HepG2 (cell line): ENCODE results near the gene CENPK. TPM values are rescaled to one million over a fixed set of nuclear protein-coding genes. Genes with fewer than 3 reads are reported as not detected.

Experiments
- ATF1 ChIP-seq: IDR thresholded peaks from 2 replicates; pipeline ENCODE4 v1.6.1; 2016; ENCODE audit warnings: mild to moderate bottlenecking, control low read depth
- HOXA5 ChIP-seq: sonication (generic); formaldehyde crosslinking; IDR thresholded peaks from 2 replicates; pipeline ENCODE4 v1.4.0; 2020; ENCODE audit warnings: missing genetic modification reagents
- JUND ChIP-seq: sonication (generic); formaldehyde crosslinking; IDR thresholded peaks from 2 replicates; pipeline ENCODE4 v1.8.0; 2022; ENCODE audit warnings: mild to moderate bottlenecking, missing genetic modification reagents
- KMT2A ChIP-seq: sonication (generic); formaldehyde crosslinking; IDR thresholded peaks from 2 replicates; pipeline ENCODE4 v1.4.0; 2020; ENCODE audit warnings: missing genetic modification reagents
- MED8 ChIP-seq: sonication (generic); formaldehyde crosslinking; IDR thresholded peaks from 2 replicates; pipeline ENCODE4 v1.8.1; 2023; ENCODE audit warnings: mild to moderate bottlenecking, missing genetic modification reagents; ENCODE audit not compliant: insufficient replicate concordance
- PTBP1 ChIP-seq: fragments of 200-400 bp; formaldehyde crosslinking; IDR thresholded peaks from 2 replicates; pipeline ENCODE4 v1.6.1; 2018; ENCODE audit warnings: low read length, low read depth; ENCODE audit not compliant: poor library complexity, severe bottlenecking
- RFXANK ChIP-seq: IDR thresholded peaks from 2 replicates; pipeline ENCODE4 v1.6.1; 2016
- TBX3 ChIP-seq: fragments of 450-650 bp; IDR thresholded peaks from 2 replicates; pipeline ENCODE4 v1.6.1; 2017; ENCODE audit warnings: antibody characterized with exemption, mild to moderate bottlenecking, inconsistent platforms, borderline replicate concordance
- ZKSCAN1 ChIP-seq: fragments of 150-350 bp; IDR thresholded peaks from 2 replicates; pipeline ENCODE4 v1.6.1; 2014; ENCODE audit warnings: low read length
- ZNF143 ChIP-seq: sonication (generic); formaldehyde crosslinking; IDR thresholded peaks from 2 replicates; pipeline ENCODE4 v1.4.0; 2020; ENCODE audit warnings: missing genetic modification reagents
- ZNF431 ChIP-seq: sonication (generic); formaldehyde crosslinking; IDR thresholded peaks from 2 replicates; pipeline ENCODE4 v1.9.0; 2022; ENCODE audit warnings: missing genetic modification reagents, low read depth, mild to moderate bottlenecking, borderline replicate concordance
- ZNF607 ChIP-seq: sonication (generic); formaldehyde crosslinking; IDR thresholded peaks from 2 replicates; pipeline ENCODE4 v1.5.1; 2020; ENCODE audit warnings: missing genetic modification reagents, mild to moderate bottlenecking, borderline replicate concordance
- ZNF619 ChIP-seq: sonication (generic); formaldehyde crosslinking; IDR thresholded peaks from 2 replicates; pipeline ENCODE4 v1.4.0; 2020; ENCODE audit warnings: mild to moderate bottlenecking, missing genetic modification reagents
- ZNF674 ChIP-seq: sonication (generic); formaldehyde crosslinking; IDR thresholded peaks from 2 replicates; pipeline ENCODE4 v1.5.0; 2020; ENCODE audit warnings: low read depth, mild to moderate bottlenecking, missing genetic modification reagents
- ZNF749 ChIP-seq: sonication (generic); formaldehyde crosslinking; IDR thresholded peaks from 2 replicates; pipeline ENCODE4 v1.8.0; 2022; ENCODE audit warnings: mild to moderate bottlenecking, missing genetic modification reagents, moderate library complexity, borderline replicate concordance
- polyA plus RNA-seq, 8 experiments: library from polyadenylated mRNA; depleted of rRNA in 3 of 8; stranded (reverse) in 7 of 8; unstranded in 1 of 8; fragments of >200 nt; fragmentation: Illumina TruSeq in 4 of 8; extraction: Trizol in 4 of 8; gene quantifications; 2 replicates each; pipeline versions ENCODE4 v1.2.1 to v1.2.3, GENCODE V29; 2011 to 2016; ENCODE audit warnings: low read depth in 4 of 8, missing spikeins in 1 of 8, mixed read lengths in 1 of 8; ENCODE audit not compliant: insufficient read depth in 1 of 8
- total RNA-seq, 5 experiments: library from RNA; depleted of rRNA; stranded (reverse); fragments of >200 nt; fragmentation: Illumina TruSeq; extraction: Trizol; gene quantifications; 2 replicates each; pipeline ENCODE4 v1.2.3, GENCODE V29; 2016; ENCODE audit warnings: low read depth in 1 of 5
- TF ChIP-seq, protein P1 (sequence below): sonication (generic); formaldehyde crosslinking; conservative IDR thresholded peaks from 2 replicates; pipeline ENCODE4 v1.8.0; 2022; ENCODE audit warnings: missing genetic modification reagents
- TF ChIP-seq, protein P2 (sequence below): IDR thresholded peaks from 2 replicates; pipeline ENCODE4 v1.6.1; 2016; ENCODE audit warnings: low read depth
- TF ChIP-seq, protein P3 (sequence below): sonication (generic); formaldehyde crosslinking; IDR thresholded peaks from 2 replicates; pipeline ENCODE4 v1.5.0; 2020; ENCODE audit warnings: mild to moderate bottlenecking, missing genetic modification reagents
- TF ChIP-seq, protein P4 (sequence below): sonication (generic); formaldehyde crosslinking; IDR thresholded peaks from 2 replicates; pipeline ENCODE4 v1.8.0; 2022; ENCODE audit warnings: mild to moderate bottlenecking, missing genetic modification reagents, borderline replicate concordance
- TF ChIP-seq, protein P5 (sequence below): sonication (generic); formaldehyde crosslinking; IDR thresholded peaks from 2 replicates; pipeline ENCODE4 v1.9.0; 2022; ENCODE audit warnings: low read depth, missing genetic modification reagents

CENPK gene
- total and polyA plus RNA-seq, 2 of the 13 experiments (the other 11 are each of a cell fraction or from before 2014, with no cell fraction given): 14.3 to 54.4 TPM

DNA sequence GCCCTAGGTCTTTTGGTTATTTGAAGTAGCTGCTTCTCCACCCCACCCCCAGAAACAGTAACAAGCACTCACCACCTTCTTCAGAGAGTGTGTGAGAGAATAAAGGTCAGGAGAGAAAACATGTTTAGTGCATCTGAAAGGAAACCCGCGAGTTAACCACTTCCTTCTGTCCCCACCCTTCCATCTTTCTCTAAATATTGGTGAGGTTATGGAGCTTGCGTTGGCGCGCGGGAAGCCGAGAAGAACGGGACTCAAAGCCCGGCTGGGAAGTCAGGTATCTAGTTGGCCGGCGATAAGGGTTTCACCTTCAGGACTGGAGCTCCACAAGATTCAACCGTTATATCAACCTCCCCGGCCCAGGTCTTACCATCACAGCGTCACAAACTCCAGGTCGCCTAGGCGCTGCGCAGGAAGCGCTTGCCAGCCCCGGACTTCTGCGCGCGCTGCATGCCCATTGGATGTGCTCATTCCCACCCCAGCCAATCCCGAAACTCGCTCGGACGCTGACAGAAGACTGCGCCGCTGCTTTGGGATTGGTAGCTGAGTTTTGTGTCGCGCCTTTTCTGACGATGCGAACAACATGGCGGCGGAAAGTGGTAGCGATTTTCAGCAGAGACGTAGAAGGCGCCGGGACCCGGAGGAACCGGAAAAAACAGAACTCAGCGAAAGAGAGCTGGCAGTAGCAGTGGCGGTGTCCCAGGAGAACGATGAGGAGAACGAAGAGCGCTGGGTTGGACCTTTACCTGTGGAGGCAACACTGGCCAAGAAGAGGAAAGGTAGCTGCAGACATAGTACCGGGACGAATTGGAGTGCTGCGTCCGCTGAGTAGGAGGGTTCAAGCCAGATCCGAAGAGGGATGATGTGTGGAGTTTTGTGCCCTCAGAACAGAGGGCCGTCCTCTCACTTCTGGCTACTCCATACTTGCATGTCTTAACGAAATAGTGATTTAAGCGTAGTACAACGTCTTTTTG is at the start of gene CENPK, which contains the start of gene PPWD1 (continued):
- TF ChIP-seq, protein P1, sequence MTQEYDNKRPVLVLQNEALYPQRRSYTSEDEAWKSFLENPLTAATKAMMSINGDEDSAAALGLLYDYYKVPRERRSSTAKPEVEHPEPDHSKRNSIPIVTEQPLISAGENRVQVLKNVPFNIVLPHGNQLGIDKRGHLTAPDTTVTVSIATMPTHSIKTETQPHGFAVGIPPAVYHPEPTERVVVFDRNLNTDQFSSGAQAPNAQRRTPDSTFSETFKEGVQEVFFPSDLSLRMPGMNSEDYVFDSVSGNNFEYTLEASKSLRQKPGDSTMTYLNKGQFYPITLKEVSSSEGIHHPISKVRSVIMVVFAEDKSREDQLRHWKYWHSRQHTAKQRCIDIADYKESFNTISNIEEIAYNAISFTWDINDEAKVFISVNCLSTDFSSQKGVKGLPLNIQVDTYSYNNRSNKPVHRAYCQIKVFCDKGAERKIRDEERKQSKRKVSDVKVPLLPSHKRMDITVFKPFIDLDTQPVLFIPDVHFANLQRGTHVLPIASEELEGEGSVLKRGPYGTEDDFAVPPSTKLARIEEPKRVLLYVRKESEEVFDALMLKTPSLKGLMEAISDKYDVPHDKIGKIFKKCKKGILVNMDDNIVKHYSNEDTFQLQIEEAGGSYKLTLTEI (CRISPR knock-in tag): no peak
- TF ChIP-seq ZNF619: 0 out of 2 replicates have a peak, but pooled peaks have one; percentile 54
- TF ChIP-seq, protein P2, sequence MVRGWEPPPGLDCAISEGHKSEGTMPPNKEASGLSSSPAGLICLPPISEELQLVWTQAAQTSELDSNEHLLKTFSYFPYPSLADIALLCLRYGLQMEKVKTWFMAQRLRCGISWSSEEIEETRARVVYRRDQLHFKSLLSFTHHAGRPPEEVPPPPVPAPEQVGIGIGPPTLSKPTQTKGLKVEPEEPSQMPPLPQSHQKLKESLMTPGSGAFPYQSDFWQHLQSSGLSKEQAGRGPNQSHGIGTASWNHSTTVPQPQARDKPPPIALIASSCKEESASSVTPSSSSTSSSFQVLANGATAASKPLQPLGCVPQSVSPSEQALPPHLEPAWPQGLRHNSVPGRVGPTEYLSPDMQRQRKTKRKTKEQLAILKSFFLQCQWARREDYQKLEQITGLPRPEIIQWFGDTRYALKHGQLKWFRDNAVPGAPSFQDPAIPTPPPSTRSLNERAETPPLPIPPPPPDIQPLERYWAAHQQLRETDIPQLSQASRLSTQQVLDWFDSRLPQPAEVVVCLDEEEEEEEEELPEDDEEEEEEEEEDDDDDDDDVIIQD (CRISPR knock-in tag): peak; percentile 94
- TF ChIP-seq ATF1 (CRISPR knock-in tag): peak; percentile 99
- 0 out of 2 replicates have a peak, but pooled peaks have one; percentile 8 for TF ChIP-seq TBX3
- no peak for TF ChIP-seq ZNF674 (CRISPR knock-in tag)
- TF ChIP-seq, protein P3, sequence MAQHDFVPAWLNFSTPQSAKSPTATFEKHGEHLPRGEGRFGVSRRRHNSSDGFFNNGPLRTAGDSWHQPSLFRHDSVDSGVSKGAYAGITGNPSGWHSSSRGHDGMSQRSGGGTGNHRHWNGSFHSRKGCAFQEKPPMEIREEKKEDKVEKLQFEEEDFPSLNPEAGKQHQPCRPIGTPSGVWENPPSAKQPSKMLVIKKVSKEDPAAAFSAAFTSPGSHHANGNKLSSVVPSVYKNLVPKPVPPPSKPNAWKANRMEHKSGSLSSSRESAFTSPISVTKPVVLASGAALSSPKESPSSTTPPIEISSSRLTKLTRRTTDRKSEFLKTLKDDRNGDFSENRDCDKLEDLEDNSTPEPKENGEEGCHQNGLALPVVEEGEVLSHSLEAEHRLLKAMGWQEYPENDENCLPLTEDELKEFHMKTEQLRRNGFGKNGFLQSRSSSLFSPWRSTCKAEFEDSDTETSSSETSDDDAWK: no peak
- TF ChIP-seq JUND: peak; percentile 60; the same call in 1 of the 2 replicates
- TF ChIP-seq, protein P4, sequence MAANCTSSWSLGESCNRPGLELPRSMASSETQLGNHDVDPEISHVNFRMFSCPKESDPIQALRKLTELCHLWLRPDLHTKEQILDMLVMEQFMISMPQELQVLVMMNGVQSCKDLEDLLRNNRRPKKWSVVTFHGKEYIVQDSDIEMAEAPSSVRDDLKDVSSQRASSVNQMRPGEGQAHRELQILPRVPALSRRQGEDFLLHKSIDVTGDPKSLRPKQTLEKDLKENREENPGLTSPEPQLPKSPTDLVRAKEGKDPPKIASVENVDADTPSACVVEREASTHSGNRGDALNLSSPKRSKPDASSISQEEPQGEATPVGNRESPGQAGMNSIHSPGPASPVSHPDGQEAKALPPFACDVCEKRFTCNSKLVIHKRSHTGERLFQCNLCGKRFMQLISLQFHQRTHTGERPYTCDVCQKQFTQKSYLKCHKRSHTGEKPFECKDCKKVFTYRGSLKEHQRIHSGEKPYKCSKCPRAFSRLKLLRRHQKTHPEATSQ (CRISPR knock-in tag): peak; percentile 84; the same call in 1 of the 2 replicates
- TF ChIP-seq MED8 (CRISPR knock-in tag): no peak
- peak; percentile 99 for TF ChIP-seq KMT2A
- peak; percentile 86; the same call in 1 of the 2 replicates for TF ChIP-seq RFXANK (CRISPR knock-in tag)
- TF ChIP-seq HOXA5: 0 out of 2 replicates have a peak, but pooled peaks have one; percentile 62
- no peak for TF ChIP-seq ZNF607 (CRISPR knock-in tag)
- TF ChIP-seq PTBP1: no peak
- TF ChIP-seq, protein P5, sequence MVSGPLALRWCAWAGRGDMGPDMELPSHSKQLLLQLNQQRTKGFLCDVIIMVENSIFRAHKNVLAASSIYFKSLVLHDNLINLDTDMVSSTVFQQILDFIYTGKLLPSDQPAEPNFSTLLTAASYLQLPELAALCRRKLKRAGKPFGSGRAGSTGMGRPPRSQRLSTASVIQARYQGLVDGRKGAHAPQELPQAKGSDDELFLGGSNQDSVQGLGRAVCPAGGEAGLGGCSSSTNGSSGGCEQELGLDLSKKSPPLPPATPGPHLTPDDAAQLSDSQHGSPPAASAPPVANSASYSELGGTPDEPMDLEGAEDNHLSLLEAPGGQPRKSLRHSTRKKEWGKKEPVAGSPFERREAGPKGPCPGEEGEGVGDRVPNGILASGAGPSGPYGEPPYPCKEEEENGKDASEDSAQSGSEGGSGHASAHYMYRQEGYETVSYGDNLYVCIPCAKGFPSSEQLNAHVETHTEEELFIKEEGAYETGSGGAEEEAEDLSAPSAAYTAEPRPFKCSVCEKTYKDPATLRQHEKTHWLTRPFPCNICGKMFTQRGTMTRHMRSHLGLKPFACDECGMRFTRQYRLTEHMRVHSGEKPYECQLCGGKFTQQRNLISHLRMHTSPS (CRISPR knock-in tag): no peak
- TF ChIP-seq ZNF749: peak; percentile 46; the same call in 1 of the 2 replicates
- peak; percentile 12; the same call in 1 of the 2 replicates for TF ChIP-seq ZNF143 (CRISPR knock-in tag)
- TF ChIP-seq ZNF431 (CRISPR knock-in tag): no peak
- TF ChIP-seq ZKSCAN1: peak; percentile 43; the same call in 1 of the 2 replicates
